ENCODE measurements around the gene CRADD.
"Not testable (repeated sequence)": the region's sequence is repeated elsewhere in the genome, so short reads cannot be mapped to it uniquely, and the experiment has no call there.

CRADD gene

GRCh38 chr12:93912086-93912733 is 235.0 kb downstream of the CRADD start:
- no peak for DNase-seq

- DNase-seq: no peak
Measured at GRCh38 chr12:93913845-93914244, 236.7 kb downstream of the CRADD start.

- DNase-seq: no peak
Measured at GRCh38 chr12:93914281-93914680, 237.1 kb downstream of the CRADD start.

DNA sequence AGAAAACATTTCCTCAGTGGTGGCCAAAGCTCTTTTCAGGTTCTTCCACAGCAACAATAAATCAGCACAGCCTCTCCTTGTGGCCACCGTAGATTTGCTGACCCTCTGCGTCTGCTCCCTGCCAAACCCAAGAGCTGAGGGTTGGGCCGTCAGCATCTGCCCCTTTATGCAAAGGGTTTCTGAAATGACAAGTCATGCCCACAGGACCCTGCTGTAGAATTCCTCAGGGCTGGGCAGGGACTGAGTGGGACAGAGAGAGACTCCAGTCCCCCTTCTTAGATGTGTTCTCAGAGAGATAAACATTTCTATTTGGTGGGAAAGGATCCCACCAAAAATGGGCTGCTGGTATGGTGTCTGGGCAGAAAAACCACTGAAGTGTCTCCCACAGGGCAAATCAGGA is 238.2 kb downstream of the CRADD start:
- DNase-seq: no peak

DNA sequence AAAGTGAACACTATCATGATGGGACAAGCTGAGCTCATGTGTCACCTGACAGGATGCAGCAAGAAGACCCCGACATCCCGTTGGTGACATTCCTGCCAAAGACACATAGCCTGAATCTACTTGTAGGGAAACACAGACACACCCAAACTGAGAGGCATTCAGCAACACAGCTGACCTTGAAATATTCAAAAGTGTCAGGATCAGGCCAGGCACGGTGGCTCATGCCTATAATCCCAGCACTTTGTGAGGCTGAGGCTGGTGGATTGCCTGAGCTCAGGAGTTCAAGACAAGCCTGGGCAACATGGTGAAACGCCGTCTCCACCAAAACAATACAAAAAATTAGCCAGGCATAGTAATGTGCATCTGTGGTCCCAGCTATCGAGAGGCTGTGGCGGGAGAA is 239.2 kb downstream of the CRADD start:
- no peak for DNase-seq

GRCh38 chr12:93918262-93918661 is 241.1 kb downstream of the CRADD start:
- no peak for DNase-seq

GRCh38 chr12:93918900-93919299 is 241.7 kb downstream of the CRADD start:
- no peak for DNase-seq

DNA sequence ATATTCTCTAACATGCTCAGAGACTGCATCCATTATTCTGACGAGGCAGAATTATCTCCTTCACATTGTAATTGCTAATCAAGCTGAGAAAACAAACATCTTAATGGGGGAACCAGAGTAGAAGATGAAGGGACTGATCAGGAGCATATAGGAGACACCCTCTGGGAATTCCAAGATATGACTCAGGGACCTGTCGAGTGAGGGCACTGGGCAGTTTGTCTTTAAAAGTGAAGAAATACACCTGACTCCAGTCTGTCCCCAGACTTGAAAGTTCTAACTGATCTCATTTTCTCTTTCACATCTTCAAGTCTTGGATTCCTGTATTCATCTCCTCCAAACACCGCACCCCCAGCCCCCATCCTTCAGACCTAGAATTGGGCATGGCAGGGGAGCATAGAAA is 244.3 kb downstream of the CRADD start:
- DNase-seq: no peak

- DNase-seq: no peak
Measured at GRCh38 chr12:93922583-93923006, 245.4 kb downstream of the CRADD start.

DNA sequence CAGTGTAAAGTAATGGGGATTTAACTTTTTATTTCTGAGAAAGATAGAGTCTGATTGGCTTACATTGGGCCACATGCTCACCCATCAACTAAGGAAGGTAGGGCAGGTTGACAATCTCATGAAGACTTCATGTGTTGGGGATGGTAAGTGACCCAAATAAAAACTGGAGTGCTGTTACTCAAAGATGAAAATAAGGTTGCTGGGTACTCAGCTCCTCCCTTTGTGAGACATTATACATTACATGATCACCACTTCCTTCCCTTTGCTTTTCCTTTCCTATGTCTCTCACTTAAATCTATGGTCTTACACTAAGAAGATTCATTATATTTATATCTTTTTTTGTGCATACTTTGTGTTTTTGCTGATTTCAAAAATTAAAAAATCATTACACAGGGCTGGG is 247.2 kb downstream of the CRADD start:
- no peak for DNase-seq

DNA sequence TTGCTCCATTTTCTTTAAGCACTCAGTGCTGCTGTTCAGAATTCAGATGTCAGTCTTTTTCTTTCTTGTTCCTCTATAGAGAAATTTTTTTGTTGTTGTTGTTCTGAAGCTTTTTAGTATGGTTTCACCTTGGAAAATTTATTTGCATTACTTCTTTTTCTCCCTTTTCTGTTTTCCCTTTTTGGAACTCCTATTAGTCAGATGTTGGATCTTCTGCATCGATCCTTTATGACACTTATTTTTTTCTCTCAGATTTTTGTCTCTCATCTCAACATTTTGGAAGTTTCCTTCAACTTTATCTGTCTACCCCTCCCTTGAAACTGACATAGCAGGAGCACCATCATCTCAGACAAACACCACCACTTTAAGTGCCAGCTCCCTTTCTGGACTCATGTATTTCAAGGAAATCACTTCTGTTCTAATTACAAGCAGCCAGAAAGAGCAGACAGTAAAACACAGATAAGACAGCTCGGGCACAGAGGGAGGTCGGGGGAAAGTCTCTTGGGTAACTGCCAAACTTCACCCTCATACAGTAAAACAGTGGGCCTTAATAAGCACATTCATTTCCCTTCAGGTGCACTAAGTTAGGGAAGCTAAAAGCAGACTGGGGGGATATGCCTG is 248.5 kb downstream of the CRADD start:
- no peak for DNase-seq

GRCh38 chr12:93926237-93926636 is 249.1 kb downstream of the CRADD start:
- no peak for DNase-seq

DNA sequence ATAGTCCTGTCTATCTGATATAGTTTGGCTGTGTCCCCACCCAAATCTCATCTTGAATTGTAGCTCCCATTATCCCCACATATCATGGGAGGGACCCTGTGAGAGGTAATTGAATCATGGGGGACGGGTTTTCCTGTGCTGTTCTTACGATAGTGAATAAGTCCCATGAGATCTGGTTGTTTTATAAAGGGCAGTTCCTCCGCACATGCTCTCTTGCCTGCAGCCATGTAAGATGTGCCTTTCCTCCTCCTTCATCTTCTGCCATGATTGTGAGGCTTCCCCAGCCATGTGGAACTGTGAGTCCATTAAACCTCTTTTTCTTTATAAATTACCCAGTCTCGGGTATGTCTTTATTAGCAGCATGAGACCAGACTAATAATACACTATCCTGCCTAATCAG is 251.9 kb downstream of the CRADD start:
- DNase-seq: not testable (repeated sequence)

- DNase-seq: no peak
Measured at GRCh38 chr12:93937812-93938211, 260.6 kb downstream of the CRADD start.

DNA sequence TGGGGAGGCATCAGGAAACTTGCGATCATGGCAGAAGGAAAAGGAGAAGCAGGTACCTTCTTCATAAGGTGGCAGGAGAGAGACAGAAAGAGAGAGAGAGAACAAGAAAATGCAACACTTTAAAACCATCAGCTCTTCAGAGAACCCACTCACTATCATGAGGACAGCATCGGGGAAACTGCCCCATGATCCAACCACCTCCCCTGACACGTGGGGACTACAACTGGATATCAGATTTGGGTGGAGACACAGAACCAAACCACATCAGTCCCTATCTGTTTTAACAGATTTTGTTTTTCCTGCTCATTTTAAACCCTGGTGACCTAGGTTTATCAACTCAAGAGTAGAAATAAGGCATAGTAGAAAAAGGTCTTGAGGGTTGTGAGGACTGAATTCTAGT is 261.1 kb downstream of the CRADD start:
- DNase-seq: no peak

- DNase-seq: no peak
Measured at GRCh38 chr12:93938931-93939330, 261.8 kb downstream of the CRADD start.

- DNase-seq: no peak
Measured at GRCh38 chr12:93939641-93940325, 262.6 kb downstream of the CRADD start.

DNA sequence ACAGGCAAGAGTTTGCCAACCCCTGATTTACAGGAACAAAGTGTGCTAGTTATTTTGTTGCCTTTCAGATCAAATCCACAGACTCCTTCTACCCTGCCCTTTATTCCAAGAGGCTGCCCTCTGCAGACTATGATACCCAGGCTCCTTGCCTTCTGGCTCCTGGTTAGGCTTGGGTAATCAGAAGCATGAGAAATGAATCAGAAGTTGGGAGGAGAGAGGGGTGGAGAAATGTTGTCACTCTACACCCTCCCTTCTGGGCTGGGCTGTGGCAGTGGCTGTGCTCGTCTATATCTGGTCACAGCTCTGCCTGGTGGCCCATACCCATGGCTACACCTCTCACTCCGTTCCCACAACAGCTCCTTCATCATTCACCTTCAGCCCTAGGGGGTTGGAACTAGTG is 266.6 kb downstream of the CRADD start:
- DNase-seq: no peak

DNA sequence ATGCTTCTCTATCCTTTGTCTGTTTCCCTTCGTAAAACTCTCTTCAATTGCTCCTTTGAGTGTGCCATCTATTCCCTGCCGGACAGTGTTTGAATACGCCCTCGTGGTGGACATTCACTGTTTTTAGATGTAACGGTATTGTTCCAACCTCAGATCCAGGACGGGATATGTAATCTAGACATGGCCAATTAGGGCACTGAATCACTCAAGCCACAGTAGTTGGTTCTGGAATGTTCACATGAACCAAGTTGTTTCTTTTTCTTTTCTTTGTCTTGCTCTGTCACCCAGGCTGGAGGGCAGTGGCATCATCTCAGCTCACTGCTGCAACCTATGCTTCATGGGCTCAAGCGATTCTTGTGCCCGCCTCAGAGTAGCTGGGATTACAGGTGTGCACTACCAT is 267.0 kb downstream of the CRADD start:
- DNase-seq: no peak

All from activated effector memory CD4-positive, alpha-beta T cell treated with Interleukin-2 at 50 U/mL for 16 hours (primary cell).